RWPE1 (cell line): ENCODE measurements around the gene SHLD1.

Experiments
- CTCF ChIA-PET: fragments of 350-600 bp; sonication (Branson Sonifier 250); formaldehyde crosslinking; extraction: SDS; loops from one replicate; lab custom pipeline; 2021; lab: Yijun Ruan, JAX
- POLR2A ChIA-PET: fragments of 400-600 bp; formaldehyde crosslinking; extraction: SDS; loops from one replicate; lab custom pipeline; 2020; ENCODE audit warnings: antibody characterized with exemption; ENCODE audit not compliant: low non-redundant PET; lab: Yijun Ruan, JAX
- DNase-seq: peaks from one replicate; pipeline ENCODE4 v3.0.0; 2012; ENCODE audit warnings: low spot score
- H3K27ac ChIP-seq: fragments of 450-650 bp; 2 replicates; pipeline ENCODE4 v1.5.1; 2017
- TF ChIP-seq, protein P1 (sequence below): fragments of 450-650 bp; conservative IDR thresholded peaks from 2 replicates; pipeline ENCODE4 v1.5.1; 2017; ENCODE audit warnings: low read depth, mild to moderate bottlenecking

SHLD1 gene

GRCh38 chr20:5836569-5836968 is 86.4 kb downstream of the SHLD1 start:
- DNase-seq: no peak
- TF ChIP-seq, protein P1, sequence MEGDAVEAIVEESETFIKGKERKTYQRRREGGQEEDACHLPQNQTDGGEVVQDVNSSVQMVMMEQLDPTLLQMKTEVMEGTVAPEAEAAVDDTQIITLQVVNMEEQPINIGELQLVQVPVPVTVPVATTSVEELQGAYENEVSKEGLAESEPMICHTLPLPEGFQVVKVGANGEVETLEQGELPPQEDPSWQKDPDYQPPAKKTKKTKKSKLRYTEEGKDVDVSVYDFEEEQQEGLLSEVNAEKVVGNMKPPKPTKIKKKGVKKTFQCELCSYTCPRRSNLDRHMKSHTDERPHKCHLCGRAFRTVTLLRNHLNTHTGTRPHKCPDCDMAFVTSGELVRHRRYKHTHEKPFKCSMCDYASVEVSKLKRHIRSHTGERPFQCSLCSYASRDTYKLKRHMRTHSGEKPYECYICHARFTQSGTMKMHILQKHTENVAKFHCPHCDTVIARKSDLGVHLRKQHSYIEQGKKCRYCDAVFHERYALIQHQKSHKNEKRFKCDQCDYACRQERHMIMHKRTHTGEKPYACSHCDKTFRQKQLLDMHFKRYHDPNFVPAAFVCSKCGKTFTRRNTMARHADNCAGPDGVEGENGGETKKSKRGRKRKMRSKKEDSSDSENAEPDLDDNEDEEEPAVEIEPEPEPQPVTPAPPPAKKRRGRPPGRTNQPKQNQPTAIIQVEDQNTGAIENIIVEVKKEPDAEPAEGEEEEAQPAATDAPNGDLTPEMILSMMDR: no peak
- POLR2A ChIA-PET: no interaction called here
- no peak overlapping the region for H3K27ac ChIP-seq
- CTCF ChIA-PET: interaction anchor here (0.7 to 0.9 kb wide), 2 partner anchors 49 to 708 kb away, joined by 3 to 4 read pairs; no protein-coding TSS in a partner anchor

GRCh38 chr20:5840411-5841002 is 90.3 kb downstream of the SHLD1 start:
- TF ChIP-seq, protein P1: no peak
- POLR2A ChIA-PET: no interaction called here
- no peak for DNase-seq
- no peak overlapping the region for H3K27ac ChIP-seq
- CTCF ChIA-PET: interaction anchor here (0.6 to 1.1 kb wide), 2 partner anchors 23 to 39 kb away, joined by 3 read pairs; no protein-coding TSS in a partner anchor

DNA sequence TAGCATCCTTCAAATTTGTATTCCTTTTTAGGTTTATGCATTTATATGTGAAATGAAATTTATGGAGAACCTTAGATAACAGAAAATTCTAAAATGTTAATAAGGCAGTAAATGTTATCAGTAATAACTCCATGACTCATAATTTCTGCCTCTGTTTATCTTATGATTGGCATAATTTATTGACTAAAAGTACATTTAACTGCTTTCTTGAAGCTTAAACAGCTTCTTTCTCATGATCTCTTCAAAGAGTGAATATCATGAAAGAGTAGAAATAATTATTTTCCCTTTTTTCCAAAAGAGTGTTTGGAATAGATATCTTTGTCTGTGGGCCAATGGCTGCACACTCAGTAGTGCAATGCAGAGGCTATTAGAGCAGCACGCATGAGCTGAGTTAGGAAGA is 91.3 kb downstream of the SHLD1 start:
- ChIA-PET POLR2A (no interaction called here), CTCF (interaction anchor here (0.6 kb wide), 2 partner anchors 38 to 43 kb away, joined by 3 read pairs; no protein-coding TSS in a partner anchor)
- DNase-seq: no peak
- H3K27ac ChIP-seq: no peak overlapping the region
- TF ChIP-seq, protein P1: no peak

GRCh38 chr20:5842465-5842864 is 92.3 kb downstream of the SHLD1 start:
- no peak for DNase-seq
- CTCF ChIA-PET: no interaction called here
- POLR2A ChIA-PET: no interaction called here
- TF ChIP-seq, protein P1: no peak
- no peak overlapping the region for H3K27ac ChIP-seq

DNA sequence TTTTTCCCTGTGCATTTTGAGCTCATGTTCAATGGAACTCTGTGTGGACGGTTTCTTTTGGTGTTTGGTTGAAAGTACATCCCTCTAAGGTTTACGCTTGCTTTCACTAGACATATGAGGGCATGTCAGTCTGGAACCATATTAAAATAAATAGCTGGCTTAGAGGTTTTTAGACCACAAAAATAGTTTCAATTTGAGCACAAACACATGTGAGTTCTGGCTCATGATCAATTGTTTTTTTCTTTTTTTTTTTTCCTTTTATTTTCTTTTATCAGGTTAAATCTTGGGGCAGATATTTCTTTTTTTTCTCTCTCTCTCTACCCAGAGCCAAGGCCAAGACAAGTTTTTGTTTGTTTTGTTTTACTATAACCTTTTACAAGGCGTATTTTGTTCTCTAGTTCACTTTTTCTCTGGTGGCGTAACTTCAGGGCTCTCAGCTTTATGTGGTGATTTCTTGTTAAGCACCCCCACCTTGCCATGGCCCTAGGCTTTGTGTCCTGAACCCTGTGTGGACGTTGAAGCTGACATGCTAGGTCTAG is 92.9 kb downstream of the SHLD1 start:
- no peak for DNase-seq
- POLR2A ChIA-PET: no interaction called here

DNA sequence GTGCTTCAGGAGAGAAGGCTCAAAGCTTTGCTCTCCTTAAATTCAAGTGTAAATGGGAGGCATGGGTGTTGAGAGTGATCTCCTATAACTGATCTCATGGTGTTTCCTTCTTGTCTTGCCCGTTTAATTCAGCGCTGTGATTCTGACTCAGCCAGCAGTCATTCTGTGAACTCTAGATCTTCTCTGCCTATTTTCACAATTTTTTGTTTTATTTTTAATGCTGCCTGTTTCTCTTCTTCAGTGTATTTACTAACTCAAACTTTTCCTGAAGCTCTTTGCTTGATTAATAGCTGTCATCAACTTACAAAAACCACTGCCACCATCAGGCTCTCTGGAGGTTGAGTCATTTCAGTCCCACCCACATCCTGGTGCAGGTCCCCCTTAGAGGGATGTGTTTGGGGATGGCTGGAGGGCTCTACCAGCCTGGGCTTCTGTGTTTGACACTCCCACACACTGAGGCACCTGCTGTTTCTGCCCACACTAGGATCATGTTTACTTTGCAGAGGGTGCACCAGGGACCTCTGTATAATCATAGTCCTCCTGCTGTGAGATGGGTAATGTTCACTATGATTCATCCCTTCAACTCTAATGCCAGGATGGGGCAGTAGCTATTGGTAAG is 94.0 kb downstream of the SHLD1 start:
- peak; percentile 42 for DNase-seq
- CTCF ChIA-PET: no interaction called here
- TF ChIP-seq, protein P1: no peak
- POLR2A ChIA-PET: no interaction called here
- H3K27ac ChIP-seq: no peak overlapping the region

More for the DNA sequence above, 92.9 kb downstream of the SHLD1 start:
- CTCF ChIA-PET: no interaction called here
- H3K27ac ChIP-seq: no peak overlapping the region
- TF ChIP-seq, protein P1: no peak
